Right lobe of liver (tissue), 4 donors: ENCODE measurements around the gene ADAMTS16.

ENCODE experiments used
- POLR2A ChIP-seq: fragments of 450-650 bp; IDR thresholded peaks from one replicate; pipeline ENCODE4 v1.6.1; 2017; ENCODE audit warnings: antibody characterized with exemption, mild to moderate bottlenecking
- TF ChIP-seq, protein P1 (sequence below), 4 donors: fragments of 200-600 bp in 3 of 4; fragments of 450-650 bp in 1 of 4; IDR thresholded peaks; one replicate each; pipeline versions ENCODE4 v1.5.1 to v1.8.0; 2016 to 2022; ENCODE audit warnings: antibody characterized with exemption in 4 of 4, mild to moderate bottlenecking in 2 of 4
- donor health status: DM: no; HTN: no; CAD: no.
- donor health status: DM: no; HTN: no; CAD: no.
- donor health status: DM: no; HTN: yes; CAD: no.

DNA sequence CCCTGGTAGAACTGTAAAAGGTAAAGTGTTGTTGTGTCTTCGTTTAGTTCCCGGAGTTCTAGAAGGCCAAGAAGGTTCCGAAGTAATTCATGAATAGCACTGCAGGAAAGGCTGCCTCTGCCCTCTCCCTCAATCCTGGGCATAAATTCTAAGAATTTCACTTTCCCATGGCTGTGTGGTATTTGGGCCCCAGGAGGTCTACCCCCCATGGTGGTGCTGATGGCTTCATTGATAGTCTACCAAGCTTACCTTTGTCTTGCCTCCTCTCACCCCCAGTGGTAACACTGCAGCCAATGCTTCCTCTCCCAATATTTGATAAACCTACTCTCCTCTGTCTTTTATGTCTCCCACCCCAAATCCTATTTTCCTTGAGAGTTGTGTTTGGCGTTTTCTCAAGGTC is 39.5 kb downstream of the ADAMTS16 start:
- TF ChIP-seq, protein P1, sequence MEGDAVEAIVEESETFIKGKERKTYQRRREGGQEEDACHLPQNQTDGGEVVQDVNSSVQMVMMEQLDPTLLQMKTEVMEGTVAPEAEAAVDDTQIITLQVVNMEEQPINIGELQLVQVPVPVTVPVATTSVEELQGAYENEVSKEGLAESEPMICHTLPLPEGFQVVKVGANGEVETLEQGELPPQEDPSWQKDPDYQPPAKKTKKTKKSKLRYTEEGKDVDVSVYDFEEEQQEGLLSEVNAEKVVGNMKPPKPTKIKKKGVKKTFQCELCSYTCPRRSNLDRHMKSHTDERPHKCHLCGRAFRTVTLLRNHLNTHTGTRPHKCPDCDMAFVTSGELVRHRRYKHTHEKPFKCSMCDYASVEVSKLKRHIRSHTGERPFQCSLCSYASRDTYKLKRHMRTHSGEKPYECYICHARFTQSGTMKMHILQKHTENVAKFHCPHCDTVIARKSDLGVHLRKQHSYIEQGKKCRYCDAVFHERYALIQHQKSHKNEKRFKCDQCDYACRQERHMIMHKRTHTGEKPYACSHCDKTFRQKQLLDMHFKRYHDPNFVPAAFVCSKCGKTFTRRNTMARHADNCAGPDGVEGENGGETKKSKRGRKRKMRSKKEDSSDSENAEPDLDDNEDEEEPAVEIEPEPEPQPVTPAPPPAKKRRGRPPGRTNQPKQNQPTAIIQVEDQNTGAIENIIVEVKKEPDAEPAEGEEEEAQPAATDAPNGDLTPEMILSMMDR (IDR thresholded peaks at IDR 0.05) = no peak
- no peak for TF ChIP-seq POLR2A
